Gastroesophageal sphincter (tissue), 3 donors: ENCODE data around the gene SPESP1.

ENCODE experiments used
- EP300 ChIP-seq: sonication (generic); formaldehyde crosslinking; IDR thresholded peaks from one replicate; pipeline ENCODE4 v1.6.1; 2017; ENCODE audit warnings: antibody characterized with exemption, mild to moderate bottlenecking
- POLR2A ChIP-seq, 2 donors: fragments of 450-650 bp; IDR thresholded peaks; one replicate each; pipeline ENCODE4 v1.6.1; 2017; ENCODE audit warnings: antibody characterized with exemption in 2 of 2, mild to moderate bottlenecking in 2 of 2, moderate library complexity in 1 of 2
- POLR2AphosphoS5 ChIP-seq: sonication (generic); formaldehyde crosslinking; IDR thresholded peaks from one replicate; pipeline ENCODE4 v1.6.1; 2017; ENCODE audit warnings: antibody characterized with exemption
- TF ChIP-seq, protein P1 (sequence below), 4 experiments: fragments of 200-600 bp in 2 of 4; fragments of 450-650 bp in 2 of 4; sonication (generic) in 1 of 4; IDR thresholded peaks; one replicate each; pipeline ENCODE4 v1.5.1; 2017 to 2019; ENCODE audit warnings: antibody characterized with exemption in 4 of 4, mild to moderate bottlenecking in 2 of 4, moderate library complexity in 2 of 4

- TF ChIP-seq POLR2AphosphoS5 (no peak), POLR2A (IDR thresholded peaks at IDR 0.05) (no peak), EP300 (no peak)
- TF ChIP-seq, protein P1, sequence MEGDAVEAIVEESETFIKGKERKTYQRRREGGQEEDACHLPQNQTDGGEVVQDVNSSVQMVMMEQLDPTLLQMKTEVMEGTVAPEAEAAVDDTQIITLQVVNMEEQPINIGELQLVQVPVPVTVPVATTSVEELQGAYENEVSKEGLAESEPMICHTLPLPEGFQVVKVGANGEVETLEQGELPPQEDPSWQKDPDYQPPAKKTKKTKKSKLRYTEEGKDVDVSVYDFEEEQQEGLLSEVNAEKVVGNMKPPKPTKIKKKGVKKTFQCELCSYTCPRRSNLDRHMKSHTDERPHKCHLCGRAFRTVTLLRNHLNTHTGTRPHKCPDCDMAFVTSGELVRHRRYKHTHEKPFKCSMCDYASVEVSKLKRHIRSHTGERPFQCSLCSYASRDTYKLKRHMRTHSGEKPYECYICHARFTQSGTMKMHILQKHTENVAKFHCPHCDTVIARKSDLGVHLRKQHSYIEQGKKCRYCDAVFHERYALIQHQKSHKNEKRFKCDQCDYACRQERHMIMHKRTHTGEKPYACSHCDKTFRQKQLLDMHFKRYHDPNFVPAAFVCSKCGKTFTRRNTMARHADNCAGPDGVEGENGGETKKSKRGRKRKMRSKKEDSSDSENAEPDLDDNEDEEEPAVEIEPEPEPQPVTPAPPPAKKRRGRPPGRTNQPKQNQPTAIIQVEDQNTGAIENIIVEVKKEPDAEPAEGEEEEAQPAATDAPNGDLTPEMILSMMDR (IDR thresholded peaks at IDR 0.05) = no peak
These were observed 45.3 kb upstream of the SPESP1 start for GRCh38 chr15:68885070-68885469.
